GM21390 (cell line): ENCODE measurements around the gene FAM168A.

Source experiments
- ATAC-seq: cut with Tn5 transposase; IDR thresholded peaks from one replicate; pipeline ENCODE4 v1.9.1; 2021; ENCODE audit not compliant: unreplicated experiment

Gene FAM168A

DNA sequence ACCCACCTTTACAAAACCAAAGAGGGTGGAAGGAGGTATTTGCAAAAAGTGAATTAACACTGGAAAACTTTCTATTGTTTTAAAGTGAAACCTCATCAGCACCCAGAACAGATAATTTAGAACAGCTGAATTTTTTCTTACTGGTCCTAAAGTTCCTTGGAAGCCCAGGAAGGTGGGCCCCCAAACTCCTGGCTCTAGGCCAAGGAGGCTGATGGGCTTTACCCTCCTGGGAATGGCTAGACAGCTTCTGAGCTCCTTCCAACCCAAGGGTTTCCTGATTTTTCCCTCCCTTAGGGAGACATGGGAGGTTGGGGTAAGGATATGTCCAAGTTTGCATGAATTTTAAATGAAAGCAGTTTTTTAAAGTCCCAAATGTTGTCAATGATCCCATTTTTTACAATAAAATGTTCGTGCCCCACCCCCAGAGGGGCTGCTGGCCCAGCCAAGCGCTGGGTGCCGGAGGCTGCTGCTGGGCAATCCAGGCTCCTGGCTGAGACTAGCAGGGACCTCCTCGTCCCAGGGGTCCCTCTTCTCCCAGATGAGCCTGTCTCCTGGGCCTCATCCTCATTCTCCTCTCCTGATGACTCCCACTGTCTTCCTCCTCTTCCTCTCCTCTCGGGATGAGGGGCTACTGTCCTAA lies 193.3 kb downstream of the FAM168A start:
- no peak for ATAC-seq

DNA sequence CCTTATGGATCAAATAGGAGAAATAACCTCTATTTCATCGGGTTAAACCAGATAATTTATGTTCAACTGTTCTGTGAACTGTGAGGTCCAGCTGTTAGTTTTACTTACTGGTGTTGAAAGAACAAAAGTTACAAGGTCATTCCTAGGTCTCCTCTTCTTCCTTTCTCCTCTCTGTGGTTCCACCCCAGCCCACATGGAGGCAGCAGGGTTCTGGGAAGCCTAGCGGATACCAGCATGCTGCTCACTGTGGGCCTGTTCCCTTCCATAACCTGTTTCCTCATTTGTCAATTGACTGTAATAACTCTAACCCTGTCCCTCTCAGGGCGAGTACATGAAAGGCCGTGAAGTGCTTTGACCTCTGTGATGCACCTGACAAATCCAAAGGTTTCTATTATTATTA lies 193.9 kb downstream of the FAM168A start:
- no peak for ATAC-seq

DNA sequence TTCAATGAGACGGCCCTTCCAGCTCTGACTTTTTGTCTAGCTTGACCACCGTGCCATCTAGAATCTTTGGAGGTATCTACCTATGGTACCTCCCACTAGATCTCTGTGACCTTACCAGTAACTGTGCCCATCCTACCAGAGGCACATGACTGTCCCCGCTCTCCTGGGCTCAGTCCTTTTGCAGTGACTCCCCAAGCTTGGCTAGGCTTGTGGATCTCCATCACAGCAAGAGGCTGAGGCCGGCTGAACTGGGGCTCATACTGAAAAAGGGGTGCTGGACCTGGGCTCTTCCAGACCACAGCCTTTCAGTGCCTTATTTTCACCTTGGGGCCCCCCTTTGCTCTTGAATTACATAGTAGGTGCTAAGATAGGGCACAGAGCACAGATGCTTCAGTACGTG lies 194.4 kb downstream of the FAM168A start:
- no peak for ATAC-seq

DNA sequence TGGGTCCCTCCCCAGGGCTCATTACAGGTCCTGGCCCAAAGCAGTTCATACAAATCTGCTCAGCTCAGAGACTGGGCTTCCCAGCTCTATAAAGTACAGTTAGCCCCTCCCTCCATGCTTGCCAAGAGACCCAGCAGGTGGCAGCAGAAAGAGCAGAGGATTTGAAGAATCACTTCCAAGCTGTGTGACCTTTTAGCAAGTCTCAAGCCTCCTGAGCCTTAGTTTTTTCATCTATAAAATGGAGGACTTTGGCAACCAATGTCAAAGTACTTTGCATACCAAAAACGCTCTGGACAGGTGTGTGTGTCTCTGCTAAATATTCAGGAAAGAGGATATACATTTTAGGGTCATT lies 195.1 kb downstream of the FAM168A start:
- ATAC-seq: no peak

DNA sequence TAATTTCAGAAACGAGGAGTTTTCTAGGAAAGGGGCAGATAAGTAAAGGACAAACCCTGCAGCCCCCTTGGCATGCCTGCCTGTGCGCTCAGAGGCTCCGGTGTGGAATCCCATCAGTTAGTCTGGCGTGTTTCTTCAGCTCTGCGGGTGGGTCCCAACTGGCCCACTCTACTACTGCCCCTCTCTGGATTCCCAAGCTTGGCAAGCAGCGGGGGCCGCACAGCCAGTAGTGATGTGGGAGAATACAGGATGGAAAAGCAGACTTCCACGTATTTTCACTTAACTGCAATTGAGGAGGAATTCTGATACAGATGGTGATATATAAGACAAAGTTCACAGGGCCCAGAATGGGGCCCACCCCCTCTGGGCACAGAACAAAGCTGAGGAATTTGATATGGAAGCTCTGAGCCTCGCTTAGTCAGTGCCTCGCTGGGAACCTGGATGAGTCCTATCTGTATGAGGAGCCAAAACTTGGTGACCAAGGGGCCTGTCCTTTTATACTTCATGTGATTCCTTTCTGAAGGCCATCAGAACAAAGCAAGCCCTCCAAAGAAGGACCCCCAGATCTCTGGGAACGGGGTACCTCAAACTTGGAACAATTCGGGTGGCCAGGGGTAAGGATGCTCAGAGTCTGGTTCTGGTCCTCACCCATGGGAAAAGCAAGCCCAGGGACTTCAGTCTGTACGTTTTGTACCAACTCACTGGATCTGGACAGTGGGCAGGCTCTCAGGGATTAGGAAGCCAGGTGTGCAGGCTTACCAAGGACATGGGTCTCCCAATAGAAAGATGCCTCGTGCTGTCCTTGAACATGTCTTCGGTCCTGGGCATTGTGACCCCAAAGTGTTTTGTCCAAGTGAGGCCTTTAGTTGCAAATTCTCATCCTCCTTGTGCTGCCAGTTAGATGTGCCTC lies 195.7 kb downstream of the FAM168A start:
- ATAC-seq: no peak

DNA sequence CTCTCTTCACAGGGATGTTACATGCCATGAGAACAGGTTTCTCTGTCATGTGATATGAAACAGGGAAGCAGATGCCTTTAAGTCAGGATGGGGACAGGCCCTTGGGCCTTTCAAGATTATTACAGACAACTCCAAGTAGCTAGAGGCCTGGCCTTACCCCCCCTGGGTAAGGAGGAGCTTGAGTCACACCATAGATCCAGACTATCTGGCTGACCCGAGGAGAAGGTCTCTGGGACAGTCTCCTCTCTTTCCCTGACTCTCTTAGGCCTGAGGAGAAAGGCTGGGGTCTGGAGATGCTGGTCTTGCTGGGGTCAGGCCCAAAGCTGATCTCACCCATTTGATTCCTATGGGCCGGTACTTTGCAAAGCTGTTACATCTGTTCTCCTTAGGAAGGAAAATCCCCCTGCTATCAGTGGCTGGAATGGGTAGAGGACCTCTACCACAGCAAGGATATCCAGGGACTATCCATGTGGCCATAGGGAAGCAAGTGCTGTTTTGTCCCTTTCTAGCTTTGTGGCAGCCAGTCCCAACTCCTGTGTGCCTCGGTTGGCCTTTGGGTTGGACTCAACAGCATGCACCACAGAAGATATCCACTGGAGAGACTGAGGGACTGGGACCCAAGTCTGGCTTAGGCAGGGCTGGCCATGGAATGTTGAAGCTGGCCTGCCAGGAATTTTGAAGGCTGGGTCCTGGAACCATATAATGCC lies 196.5 kb downstream of the FAM168A start:
- no peak for ATAC-seq

DNA sequence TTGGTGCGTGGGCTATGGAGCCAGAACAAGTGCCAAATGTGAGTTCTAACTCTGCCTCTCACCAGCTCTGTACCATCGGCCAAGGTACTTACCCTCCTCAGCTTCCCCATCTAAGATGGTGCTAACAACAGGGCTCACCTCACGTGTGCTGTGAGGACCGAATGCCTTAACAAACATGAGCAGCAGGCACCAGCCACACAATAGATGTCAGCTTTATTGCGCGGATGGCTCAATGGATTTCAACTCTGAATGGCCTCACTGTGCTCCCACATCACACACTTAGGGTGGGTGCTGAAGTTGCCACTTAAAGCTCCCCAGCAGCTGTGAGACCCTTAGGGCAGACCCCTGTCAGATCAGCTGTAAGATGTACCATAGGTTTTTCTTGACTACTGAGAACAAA lies 197.6 kb downstream of the FAM168A start:
- no peak for ATAC-seq

DNA sequence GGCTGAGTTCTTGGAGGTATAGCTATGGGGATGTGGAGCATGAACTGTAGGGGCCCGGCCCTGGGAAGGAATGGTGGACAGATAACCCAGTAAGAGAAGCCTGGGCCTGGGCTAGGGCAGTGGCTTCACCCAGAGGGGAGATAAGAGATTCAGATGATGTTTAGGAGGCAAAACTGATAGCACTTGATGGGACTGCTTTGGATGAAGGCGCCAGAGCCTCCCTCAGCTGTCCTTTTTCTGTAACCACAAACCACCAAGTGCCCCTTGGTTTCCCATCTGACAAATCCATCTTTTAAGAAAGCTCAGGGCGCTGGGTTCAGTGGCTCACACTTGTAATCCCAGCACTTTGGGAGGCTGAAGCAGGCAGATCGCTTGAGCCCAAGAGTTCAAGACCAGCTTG lies 198.3 kb downstream of the FAM168A start:
- no peak for ATAC-seq

DNA sequence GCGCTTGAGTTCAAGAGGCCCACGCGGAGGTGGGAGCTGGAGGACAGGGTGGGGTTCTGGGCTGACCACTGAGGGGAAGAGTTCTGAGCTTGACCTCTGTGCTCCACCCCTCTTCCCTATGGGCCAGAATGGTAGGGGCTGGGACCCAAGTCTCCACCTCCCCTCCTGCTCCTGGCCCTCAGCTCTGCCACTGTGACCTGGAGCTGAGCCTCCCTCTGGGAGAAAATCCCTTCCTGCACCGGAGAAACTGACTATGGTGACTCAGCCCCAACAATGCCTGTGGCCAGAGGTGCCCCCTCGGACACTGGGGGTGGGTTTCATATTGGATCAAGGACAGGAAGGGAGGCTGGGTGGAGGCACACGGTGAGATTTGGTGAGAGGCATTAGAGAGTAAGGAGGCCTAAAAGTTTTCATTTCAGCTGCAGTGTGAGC lies 198.7 kb downstream of the FAM168A start:
- no peak for ATAC-seq

DNA sequence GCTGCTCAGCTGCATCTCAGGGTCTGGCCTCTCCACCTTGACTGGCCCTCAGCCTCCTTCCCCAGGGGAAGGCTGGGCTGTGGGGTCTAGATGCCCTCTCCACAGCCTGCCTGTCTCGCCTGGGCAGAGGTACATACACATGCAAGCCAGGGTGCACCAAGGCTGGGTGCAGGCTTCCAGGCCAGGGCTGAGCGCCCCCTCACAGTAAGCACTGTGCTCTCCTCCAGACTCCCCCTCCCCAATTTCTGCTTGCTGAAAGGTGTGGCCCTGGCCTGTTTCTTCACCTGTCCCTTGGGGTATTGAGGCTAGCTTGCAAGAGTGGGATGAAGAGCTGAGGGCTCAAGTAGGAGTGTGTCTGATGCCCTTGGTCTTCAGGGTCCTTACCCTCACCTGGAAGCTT lies 199.2 kb downstream of the FAM168A start:
- ATAC-seq: no peak

DNA sequence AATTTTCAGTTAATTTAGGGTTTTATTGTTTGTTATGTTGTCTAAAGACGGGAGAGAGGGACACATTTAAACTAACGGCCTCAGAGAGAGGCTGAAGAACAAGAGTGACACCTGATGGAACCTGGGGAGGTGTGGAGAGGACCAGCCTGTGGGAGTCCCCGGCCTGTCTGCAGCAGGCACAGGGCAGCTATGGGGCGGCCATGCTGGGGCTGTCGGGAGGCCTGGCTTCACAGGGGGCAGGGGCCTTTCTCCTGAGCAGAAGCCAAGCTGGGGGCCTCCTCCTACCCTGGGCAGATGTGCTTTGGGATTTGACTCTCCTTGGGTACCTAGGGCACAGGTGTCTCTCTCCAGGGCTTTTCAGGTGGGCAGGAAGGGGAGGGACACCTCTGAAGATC lies 199.8 kb downstream of the FAM168A start:
- no peak for ATAC-seq

DNA sequence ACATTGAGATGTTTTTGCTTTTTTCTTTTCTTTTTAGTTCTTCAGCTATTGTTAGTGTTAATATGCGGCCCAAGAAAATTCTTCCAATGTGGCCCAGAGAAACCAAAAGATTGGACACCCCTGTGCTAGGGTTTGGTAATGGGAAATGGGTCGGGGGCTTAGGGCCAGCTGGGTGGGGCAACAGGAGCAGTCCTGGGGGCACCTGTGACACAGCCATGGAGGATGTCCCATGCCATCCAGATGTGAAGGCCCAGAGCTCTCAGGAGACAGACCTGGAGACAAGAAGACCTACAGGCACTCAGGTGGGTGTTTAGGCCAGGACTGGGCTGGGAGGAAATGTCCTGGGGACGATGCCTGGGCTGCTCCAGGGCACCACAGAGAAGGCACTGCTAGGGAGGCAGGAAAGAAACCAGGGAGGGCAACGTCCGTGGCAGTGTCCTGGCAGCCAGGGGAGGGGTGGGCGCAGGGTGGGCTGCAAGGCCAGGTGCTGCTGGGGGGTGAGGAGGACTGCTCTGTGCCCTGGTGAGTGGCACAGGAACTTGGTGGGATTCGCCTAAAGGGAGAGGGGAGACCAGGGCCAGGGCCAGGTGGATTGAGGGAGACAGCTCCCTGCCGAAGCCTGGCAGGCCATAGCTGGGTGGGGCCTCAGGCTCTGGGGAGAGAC lies 200.3 kb downstream of the FAM168A start:
- no peak for ATAC-seq

DNA sequence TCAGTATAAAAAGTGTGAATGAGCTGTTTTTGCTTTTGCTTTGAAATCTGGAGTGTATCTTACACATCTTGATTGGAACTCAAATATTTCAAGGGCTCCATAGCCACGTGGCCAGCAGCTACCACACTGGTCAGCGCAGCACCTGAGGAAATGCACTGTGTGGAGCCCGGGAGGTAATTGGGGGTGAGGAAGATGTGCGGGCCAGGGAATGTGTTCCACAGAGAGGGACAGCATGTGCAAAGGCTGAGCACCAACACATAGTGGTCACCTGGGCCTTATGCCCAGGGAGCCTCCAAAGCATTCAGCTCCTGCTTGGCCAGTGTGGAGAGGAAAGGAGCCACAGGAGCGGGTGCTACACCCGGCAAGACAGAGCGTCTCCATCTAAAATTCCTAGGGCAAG lies 200.9 kb downstream of the FAM168A start:
- ATAC-seq: no peak

DNA sequence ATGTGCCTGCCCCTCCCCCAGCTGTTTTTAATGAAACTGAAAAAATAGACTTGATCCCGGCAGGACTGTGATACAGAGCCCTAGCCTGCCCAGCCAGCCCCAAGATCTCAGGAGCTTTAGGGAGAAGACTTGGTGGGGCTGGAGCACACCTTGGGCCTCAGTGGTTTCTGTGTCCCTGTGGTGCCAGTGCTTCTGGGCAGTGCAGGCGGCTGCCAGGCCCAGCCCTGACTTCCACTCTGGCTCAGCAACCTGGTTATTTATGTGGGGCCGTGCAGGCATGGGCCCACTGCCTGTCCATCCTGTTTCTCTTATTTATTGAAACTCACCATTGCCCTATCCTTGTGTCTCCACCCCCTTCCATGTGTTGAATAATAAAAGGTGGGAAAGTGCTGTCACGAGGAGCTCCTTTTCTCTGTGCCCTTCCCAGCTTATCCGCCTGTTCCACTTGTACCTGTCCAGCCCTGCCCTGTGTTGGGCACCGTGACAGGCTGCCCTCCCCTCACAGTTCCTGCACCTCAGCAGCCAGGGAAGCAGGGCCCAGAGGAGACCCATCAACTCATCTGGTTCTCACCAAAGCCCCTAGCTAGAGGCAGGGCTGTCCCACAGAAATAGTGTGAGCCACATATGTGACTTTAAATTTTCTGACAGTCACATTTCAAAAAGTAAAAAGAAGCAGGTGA lies 201.5 kb downstream of the FAM168A start:
- no peak for ATAC-seq

DNA sequence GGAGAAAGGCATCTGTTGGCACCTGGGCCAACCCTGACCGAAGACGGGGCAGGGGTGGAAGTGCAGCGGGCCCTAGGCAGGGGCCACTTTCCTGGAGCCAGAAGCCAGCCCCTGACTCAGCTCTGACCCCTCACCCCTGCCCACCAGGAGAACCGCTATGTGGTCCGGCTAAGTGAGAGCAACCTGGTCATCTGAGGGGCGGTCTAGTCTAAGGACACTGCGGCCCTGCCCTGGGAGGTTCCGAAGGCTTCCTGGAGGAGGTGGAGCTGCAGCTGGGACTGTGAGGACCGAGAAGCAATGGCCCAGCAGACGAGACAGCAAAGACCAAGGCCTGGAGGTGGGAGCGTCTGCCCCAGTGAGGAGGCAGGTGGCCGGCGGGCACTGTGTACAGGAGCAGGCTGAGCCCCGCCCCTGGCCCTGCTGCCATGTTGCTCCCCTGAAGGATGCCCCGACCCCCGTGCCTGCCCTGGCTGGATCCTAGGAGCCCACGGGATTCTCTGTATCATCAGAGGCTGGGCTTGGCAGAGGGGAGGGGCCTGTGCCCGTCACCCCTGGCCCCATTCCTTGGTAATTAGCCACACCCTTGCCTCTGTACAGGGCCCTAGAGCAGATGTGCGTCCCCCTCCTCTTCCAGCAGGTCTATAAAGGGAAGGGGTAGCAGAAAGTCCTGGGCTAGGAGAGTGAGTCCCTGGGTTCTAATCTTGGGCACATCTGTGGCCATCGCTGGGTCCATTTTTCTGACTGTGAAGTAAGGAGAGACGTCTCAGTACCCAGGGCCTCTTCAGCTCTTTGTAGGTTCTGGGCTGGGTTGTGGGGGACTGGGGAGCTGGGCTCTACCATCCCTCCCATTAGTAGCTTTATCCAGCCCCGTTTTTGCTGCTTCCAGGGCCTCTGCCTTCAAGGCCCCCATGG lies 202.4 kb downstream of the FAM168A start:
- no peak for ATAC-seq

DNA sequence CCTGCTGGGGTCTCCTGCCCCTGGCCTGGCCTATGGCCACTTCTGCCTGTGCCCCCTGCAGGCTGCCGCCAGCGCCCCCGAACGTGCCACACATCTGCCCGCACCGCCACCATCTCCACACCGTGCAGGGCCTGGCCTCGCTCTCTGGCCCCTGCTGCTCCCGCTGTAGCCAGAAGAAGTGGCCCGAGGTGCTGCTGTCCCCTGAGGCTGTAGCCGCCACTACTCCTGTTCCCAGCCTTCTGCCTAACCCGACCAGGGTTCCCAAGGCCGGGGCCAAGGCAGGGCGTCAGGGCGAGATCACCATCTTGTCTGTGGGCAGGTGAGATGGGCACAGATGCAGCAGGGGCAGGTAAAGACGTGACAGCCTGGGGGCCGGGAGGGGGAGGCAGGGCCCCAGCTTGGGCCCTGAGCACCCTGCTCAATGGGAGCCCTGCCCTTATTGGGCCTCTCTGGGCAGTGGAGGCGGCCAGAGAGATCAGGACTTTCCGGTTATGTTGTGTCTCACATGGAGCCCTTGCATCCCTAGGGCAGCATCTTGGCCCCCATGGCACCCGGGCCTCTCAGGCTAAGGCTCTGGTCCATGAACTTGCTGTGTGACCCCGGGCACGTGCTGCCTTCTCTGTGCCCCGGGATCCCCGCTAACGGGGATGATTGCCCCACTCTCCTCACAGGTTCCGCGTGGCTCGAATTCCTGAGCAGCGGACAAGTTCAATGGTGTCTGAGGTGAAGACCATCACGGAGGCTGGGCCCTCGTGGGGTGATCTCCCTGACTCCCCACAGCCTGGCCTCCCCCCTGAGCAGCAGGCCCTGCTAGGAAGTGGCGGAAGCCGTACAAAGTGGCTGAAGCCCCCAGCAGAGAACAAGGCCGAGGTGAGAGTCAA lies 203.3 kb downstream of the FAM168A start:
- no peak for ATAC-seq

DNA sequence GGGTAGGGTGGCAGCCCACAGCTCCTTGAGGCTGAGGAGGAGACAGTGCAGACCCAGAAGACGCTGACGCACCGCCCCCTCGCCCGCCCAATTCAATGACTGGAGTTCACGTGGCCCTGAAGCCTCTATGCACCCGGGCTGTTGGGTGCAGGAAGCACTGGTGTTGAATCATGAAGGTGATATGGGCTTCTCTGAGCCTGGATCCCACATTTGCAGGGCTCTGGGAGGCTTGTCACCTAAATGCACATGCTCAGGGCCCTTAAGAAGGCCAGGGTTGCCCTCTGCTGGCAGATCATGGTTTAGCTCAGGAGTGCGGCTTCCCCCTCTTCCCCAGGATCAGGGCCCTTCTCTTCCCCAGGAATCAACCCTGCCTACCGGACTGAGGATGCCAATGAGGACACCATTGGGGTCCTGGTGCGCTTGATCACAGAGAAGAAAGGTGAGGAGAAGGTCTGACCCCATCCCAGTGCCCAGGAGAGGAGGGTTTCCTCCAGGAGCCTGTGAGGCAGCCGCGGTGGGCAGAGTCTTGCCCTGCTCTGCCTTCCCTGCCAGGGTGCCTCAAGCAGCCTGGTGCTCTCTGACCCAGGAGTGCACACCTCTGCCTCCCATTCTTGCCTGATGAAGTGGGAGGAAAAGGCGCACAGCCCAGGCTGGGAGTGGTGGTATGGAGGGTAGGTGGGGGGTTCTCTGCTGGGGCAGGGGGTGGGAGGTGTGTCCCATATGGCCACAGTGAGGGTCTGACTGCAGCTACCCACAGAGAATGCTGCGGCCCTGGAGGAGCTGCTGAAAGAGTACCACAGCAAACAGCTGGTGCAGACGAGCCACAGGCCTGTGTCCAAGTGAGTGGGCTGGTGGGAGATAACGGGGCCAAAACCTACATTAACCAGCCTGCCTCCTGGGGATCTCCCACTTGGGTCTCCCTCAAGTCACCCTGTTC lies 204.2 kb downstream of the FAM168A start:
- ATAC-seq: no peak

DNA sequence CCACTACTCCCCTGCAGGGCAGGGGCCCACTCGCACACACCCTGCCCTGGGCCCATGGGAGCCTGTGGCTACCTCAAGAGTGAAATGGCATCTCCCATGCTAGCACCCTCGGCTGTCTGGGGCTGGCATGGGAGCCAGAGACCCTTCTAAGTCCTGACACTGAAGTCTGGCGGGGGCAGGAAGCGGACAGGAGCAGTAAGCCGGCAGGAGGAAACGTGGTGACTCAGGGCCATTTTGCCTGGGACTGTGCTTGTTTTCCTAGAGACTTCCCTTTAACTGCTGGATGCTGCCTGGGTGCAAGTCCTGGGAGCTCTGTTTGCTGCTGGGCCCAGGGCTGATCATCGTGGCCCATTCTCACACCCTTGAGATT lies 204.9 kb downstream of the FAM168A start:
- ATAC-seq: no peak
